ENCODE data around the gene ALS2. TPM values are rescaled to one million over a fixed set of nuclear protein-coding genes. Genes with fewer than 3 reads are reported as not detected.
"Not testable (repeated sequence)": the region's sequence is repeated elsewhere in the genome, so short reads cannot be mapped to it uniquely, and the experiment has no call there.

Gene ALS2
- total RNA-seq, 3 donors from 2014 or later: 19.7 to 28.4 (median 19.7) TPM

DNA sequence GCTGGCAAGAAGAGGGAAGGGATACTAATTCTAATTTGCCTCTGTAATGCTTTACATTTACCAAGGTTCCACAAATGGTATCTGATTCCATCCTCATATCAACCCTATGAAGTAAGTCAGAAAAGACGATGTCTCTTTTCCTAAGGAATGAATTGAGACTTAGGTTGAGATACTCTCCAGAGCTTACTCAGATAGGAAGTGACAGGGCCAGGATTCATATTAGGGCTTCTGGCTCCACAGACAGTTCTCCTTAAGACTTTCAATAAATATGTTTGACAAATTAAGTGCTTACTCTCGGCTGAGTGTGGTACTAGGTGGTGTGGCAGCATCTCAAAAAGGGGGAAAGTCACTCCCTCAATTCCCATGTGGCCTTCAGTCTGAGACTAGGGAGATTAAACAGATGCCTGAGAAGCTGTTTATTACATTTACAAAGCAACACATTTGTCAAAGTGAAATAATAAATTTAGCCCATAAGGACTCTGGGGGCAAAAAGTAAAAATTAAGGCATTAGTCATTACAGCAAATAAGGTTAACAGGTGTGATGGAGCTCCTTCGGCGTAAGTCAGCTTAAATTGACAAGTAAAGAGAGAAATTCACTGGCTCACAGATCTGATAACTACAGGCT lies 39.8 kb upstream of the ALS2 start:
- no peaks in the 10 kb centered on the region for H3K27me3 ChIP-seq
- no peak overlapping the region for H3K27ac ChIP-seq
- TF ChIP-seq POLR2A (IDR thresholded peaks at IDR 0.05) (no peak), POLR2AphosphoS5 (IDR thresholded peaks at IDR 0.05) (no peak)
- TF ChIP-seq, protein P1, sequence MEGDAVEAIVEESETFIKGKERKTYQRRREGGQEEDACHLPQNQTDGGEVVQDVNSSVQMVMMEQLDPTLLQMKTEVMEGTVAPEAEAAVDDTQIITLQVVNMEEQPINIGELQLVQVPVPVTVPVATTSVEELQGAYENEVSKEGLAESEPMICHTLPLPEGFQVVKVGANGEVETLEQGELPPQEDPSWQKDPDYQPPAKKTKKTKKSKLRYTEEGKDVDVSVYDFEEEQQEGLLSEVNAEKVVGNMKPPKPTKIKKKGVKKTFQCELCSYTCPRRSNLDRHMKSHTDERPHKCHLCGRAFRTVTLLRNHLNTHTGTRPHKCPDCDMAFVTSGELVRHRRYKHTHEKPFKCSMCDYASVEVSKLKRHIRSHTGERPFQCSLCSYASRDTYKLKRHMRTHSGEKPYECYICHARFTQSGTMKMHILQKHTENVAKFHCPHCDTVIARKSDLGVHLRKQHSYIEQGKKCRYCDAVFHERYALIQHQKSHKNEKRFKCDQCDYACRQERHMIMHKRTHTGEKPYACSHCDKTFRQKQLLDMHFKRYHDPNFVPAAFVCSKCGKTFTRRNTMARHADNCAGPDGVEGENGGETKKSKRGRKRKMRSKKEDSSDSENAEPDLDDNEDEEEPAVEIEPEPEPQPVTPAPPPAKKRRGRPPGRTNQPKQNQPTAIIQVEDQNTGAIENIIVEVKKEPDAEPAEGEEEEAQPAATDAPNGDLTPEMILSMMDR (IDR thresholded peaks at IDR 0.05): no peak
- H3K4me1 ChIP-seq: no peaks in the 10 kb centered on the region
- DNase-seq (ENCODE audit: low spot score in 2 of 2): no peak
- no peaks in the 10 kb centered on the region for H3K9me3 ChIP-seq
- no peak overlapping the region for H3K4me3 ChIP-seq
- no peaks in the 10 kb centered on the region for H3K36me3 ChIP-seq
- intact Hi-C loops (cut with DNase I; ENCODE audit: low total_unique reads): no loop called here

DNA sequence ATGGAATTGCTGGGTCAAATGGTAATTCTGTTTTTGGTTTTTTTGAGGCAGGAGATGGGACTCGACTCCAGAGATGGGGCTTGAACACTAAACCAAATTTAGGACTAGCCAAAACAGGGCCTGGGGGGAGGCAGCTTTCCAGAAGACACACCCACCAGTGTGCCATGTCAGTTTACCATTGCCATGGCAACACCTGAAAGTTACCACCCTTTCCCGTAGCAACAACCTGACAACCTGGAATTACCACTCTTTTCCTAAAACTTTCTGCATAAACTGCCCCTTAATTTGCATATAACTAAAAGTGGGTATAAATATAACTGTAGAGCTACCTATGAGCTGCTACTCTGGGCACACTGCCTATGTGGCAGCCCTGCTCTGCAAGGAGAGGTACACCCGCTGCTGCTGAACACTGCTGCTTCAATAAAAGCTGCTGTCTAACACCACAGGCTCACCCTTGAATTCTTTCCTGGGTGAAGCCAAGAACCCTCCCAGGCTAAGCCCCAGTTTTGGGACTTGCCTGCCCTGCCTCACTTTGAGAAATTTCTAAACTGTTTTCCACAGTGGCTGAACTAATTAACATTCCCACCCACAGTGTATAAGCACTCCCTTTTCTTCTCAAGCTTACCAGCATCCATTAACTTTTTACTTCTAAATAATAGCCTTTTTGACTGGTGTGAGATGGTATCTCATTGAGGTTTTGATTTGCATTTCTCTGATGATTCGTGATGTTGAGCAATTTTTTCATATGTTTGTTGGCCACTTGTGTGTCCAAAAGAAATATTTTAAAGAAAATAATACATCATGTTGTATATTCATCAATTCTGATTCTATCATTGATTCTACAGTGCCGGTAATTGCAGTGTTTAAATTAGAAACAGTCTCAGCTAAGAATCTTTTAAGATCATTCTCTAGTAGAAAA lies 36.2 kb upstream of the ALS2 start:
- TF ChIP-seq, protein P1 (IDR thresholded peaks at IDR 0.05): no peak
- TF ChIP-seq POLR2AphosphoS5 (IDR thresholded peaks at IDR 0.05) (no peak), POLR2A (IDR thresholded peaks at IDR 0.05) (no peak)
- no peak overlapping the region for H3K4me3 ChIP-seq
- H3K27me3 ChIP-seq: no peaks in the 10 kb centered on the region
- no peak for DNase-seq (ENCODE audit: low spot score in 2 of 2)
- no peak overlapping the region for H3K27ac ChIP-seq
- H3K36me3 ChIP-seq: no peaks in the 10 kb centered on the region
- no peaks in the 10 kb centered on the region for H3K4me1 ChIP-seq
- no peaks in the 10 kb centered on the region for H3K9me3 ChIP-seq
- intact Hi-C loops (cut with DNase I; ENCODE audit: low total_unique reads): no loop called here

DNA sequence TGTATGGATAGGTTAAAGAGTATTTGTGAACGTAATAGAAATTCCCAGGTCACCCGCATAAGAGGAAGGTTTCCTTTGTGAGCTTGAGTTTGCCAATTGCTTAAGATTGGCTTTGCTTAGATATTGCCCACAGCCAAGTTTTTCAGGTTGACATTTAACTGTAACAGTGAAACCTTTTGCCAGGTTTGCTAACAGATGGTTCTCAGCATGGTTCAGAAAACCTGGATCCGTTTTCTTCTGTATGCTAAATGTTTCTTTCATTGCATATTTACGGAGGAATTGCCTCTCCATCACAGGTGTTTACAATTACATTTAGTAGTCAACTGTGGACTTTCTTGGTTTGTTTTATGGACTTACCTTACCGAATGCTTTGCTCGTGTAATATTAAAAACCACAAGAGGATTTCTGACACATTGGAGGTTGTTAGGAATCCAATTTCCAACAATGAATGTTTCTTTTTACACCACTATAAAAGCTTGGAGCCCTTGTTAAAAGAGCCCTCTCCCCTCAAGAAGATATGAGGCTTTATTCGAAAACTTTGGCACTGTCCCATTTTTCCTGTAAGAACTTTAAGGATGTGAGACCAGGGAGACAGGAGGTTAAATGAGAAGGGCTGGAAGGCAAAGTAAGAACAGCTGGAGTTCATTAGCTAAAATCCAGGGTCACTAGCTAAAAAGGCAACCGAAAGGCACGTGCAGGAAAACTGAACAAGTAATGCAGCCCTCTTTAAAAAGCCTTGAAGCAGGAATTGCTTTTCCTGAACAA lies 33.4 kb upstream of the ALS2 start:
- Histone ChIP-seq H3K36me3 (no peaks in the 10 kb centered on the region), H3K4me1 (no peaks in the 10 kb centered on the region), H3K9me3 (no peaks in the 10 kb centered on the region), H3K27ac (no peak overlapping the region), H3K27me3 (no peaks in the 10 kb centered on the region), H3K4me3 (no peak overlapping the region)
- intact Hi-C loops (cut with DNase I; ENCODE audit: low total_unique reads): no loop called here
- TF ChIP-seq, protein P1 (IDR thresholded peaks at IDR 0.05): no peak
- no peak for TF ChIP-seq POLR2A (IDR thresholded peaks at IDR 0.05)
- no peak for TF ChIP-seq POLR2AphosphoS5 (IDR thresholded peaks at IDR 0.05)
- DNase-seq (ENCODE audit: low spot score in 2 of 2): no peak

- intact Hi-C loops (cut with DNase I; ENCODE audit: low total_unique reads); H3K27ac ChIP-seq; H3K9me3 ChIP-seq; H3K36me3 ChIP-seq; DNase-seq (ENCODE audit: low spot score in 2 of 2); H3K4me3 ChIP-seq; H3K27me3 ChIP-seq; H3K4me1 ChIP-seq: not testable (repeated sequence)
Measured at GRCh38 chr2:201810604-201811003, 29.9 kb upstream of the ALS2 start.

GRCh38 chr2:201809633-201810032 lies 28.9 kb upstream of the ALS2 start:
- Histone ChIP-seq H3K4me1 (no peaks in the 10 kb centered on the region), H3K9me3 (no peaks in the 10 kb centered on the region), H3K4me3 (no peak overlapping the region), H3K27me3 (no peaks in the 10 kb centered on the region), H3K36me3 (no peaks in the 10 kb centered on the region), H3K27ac (no peak overlapping the region)
- no peak for DNase-seq (ENCODE audit: low spot score in 2 of 2)
- TF ChIP-seq POLR2AphosphoS5 (IDR thresholded peaks at IDR 0.05) (no peak), POLR2A (IDR thresholded peaks at IDR 0.05) (no peak)
- TF ChIP-seq, protein P1 (IDR thresholded peaks at IDR 0.05): no peak
- intact Hi-C loops (cut with DNase I; ENCODE audit: low total_unique reads): loop anchor here (10.0 kb wide), 1 partner anchor 355 kb away; no protein-coding TSS in a partner anchor

All from breast epithelium (tissue), 4 donors.